GM06990 (cell line): ENCODE measurements around the gene C19orf85.

Experiments
- DNase-seq: peaks from one replicate; pipeline ENCODE4 v3.0.0-alpha.2; 2011; ENCODE audit not compliant: insufficient read length; ENCODE audit errors: extremely low read depth
- H3K27me3 ChIP-seq: replicated peaks from 2 replicates; pipeline ENCODE4 v1.6.0; 2011; ENCODE audit warnings: low read length; ENCODE audit not compliant: control insufficient read depth, insufficient read depth
- H3K36me3 ChIP-seq: 2 replicates; pipeline ENCODE4 v1.5.1; 2011; ENCODE audit warnings: low read length; ENCODE audit not compliant: control insufficient read depth, insufficient read depth
- H3K4me3 ChIP-seq: replicated peaks from 2 replicates; pipeline ENCODE4 v1.5.1; 2011; ENCODE audit warnings: low read depth, mild to moderate bottlenecking, control low read depth, low read length
- CTCF ChIP-seq: IDR thresholded peaks from 2 replicates; pipeline ENCODE4 v1.5.1; 2011; ENCODE audit warnings: low read length, control low read depth, mild to moderate bottlenecking, inconsistent platforms; ENCODE audit not compliant: insufficient read depth, poor library complexity, severe bottlenecking

The C19orf85 gene

GRCh38 chr19:55462722-55463121, 1.8 kb downstream of the C19orf85 start:
- TF ChIP-seq CTCF, result no peak
- no peak for DNase-seq
- no peaks in the 10 kb centered on the region for H3K27me3 ChIP-seq
- H3K36me3 ChIP-seq, result no peaks in the 10 kb centered on the region; the same call in 1 of the 2 replicates
- H3K4me3 ChIP-seq, result no peak overlapping the region

- no peak for DNase-seq
- Histone ChIP-seq H3K36me3 (no peaks in the 10 kb centered on the region; the same call in 1 of the 2 replicates), H3K27me3 (no peaks in the 10 kb centered on the region), H3K4me3 (peak overlapping the region; percentile 69)
- TF ChIP-seq CTCF, result no peak
Measured at GRCh38 chr19:55461974-55462626, 2.5 kb downstream of the C19orf85 start.

GRCh38 chr19:55461259-55461973, 3.1 kb downstream of the C19orf85 start, which contains the start of gene ISOC2:
ISOC2 (minus strand) TSS chr19:55461642; CDS start chr19:55456486, 5,156 bp downstream.
- no peaks in the 10 kb centered on the region; the same call in 1 of the 2 replicates for H3K36me3 ChIP-seq
- peak; percentile 100 for DNase-seq
- no peak for TF ChIP-seq CTCF
- peak within 1 kb of the TSS; percentile 84 for H3K4me3 ChIP-seq
- H3K27me3 ChIP-seq, result no peaks in the 10 kb centered on the region

- no peaks in the 10 kb centered on the region; the same call in none of the 2 replicates for H3K36me3 ChIP-seq
- TF ChIP-seq CTCF, result no peak
- H3K27me3 ChIP-seq, result no peaks in the 10 kb centered on the region
- peak; percentile 73 for DNase-seq
- peak overlapping the region; percentile 84 for H3K4me3 ChIP-seq
Measured at GRCh38 chr19:55460670-55461258, 3.8 kb downstream of the C19orf85 start.

- Histone ChIP-seq H3K27me3 (no peaks in the 10 kb centered on the region), H3K4me3 (peak overlapping the region; percentile 84; the same call in 1 of the 2 replicates), H3K36me3 (peaks cover 3% of the 10 kb centered on the region)
- TF ChIP-seq CTCF, result no peak
- DNase-seq, result no peak
Measured at GRCh38 chr19:55459950-55460657, 4.4 kb downstream of the C19orf85 start.
